IMR-90 (cell line): ENCODE data around the gene BCL6. TPM values are rescaled to one million over a fixed set of nuclear protein-coding genes. Genes with fewer than 3 reads are reported as not detected.

ENCODE experiments used
- ATAC-seq: fragments of 200-7000 bp; cut with Tn5 transposase; 2 replicates; pipeline ENCODE4 v1.9.1; 2020; ENCODE audit warnings: low read depth, mild to moderate bottlenecking, moderate library complexity
- BruUV-seq: library from RNA; stranded (reverse); fragments of 400-500 nt; replicated peaks from 2 replicates; lab custom pipeline; 2021; lab: Mats Ljungman, UMichigan
- CTCF ChIA-PET: fragments of 300-600 bp; formaldehyde crosslinking; extraction: SDS; loops from one replicate; lab custom pipeline; 2021; ENCODE audit warnings: antibody characterized with exemption; lab: Yijun Ruan, JAX
- POLR2A ChIA-PET: fragments of 300-600 bp; sonication (Branson Sonifier 250); formaldehyde crosslinking; loops from one replicate; lab custom pipeline; 2022; ENCODE audit warnings: antibody characterized with exemption; ENCODE audit not compliant: unreplicated experiment; lab: Charles Lee
- DNase-seq: peaks from one replicate; pipeline ENCODE4 v3.0.0; 2013
- H2AFZ ChIP-seq: replicated peaks from 2 replicates; pipeline ENCODE3; 2013; ENCODE audit warnings: low read length, mild to moderate bottlenecking; ENCODE audit not compliant: poor library complexity
- H2AK5ac ChIP-seq: 2 replicates; pipeline ENCODE4 v1.6.1; 2013; ENCODE audit warnings: low read depth, low read length, inconsistent platforms
- H2AK9ac ChIP-seq: replicated peaks from 2 replicates; pipeline ENCODE3; 2013; ENCODE audit warnings: mild to moderate bottlenecking, low read depth, low read length, moderate library complexity; ENCODE audit not compliant: poor library complexity
- H2BK120ac ChIP-seq: 2 replicates; pipeline ENCODE4 v1.6.1; 2013; ENCODE audit warnings: low read depth, low read length, inconsistent platforms
- H2BK15ac ChIP-seq: 3 replicates; pipeline ENCODE4 v1.6.1; 2013; ENCODE audit warnings: low read depth, low read length, inconsistent platforms
- H2BK20ac ChIP-seq: 2 replicates; pipeline ENCODE4 v1.6.1; 2013; ENCODE audit warnings: low read depth, mild to moderate bottlenecking, inconsistent platforms, low read length, moderate library complexity
- H2BK5ac ChIP-seq: 2 replicates; pipeline ENCODE4 v1.6.1; 2013; ENCODE audit warnings: mild to moderate bottlenecking, low read depth, low read length, inconsistent platforms; ENCODE audit not compliant: poor library complexity, severe bottlenecking
- H3K14ac ChIP-seq: replicated peaks from 2 replicates; pipeline ENCODE4 v1.6.1; 2013; ENCODE audit warnings: low read depth, low read length, inconsistent platforms
- H3K18ac ChIP-seq: 2 replicates; pipeline ENCODE4 v1.6.1; 2013; ENCODE audit warnings: low read depth, low read length, control low read depth
- H3K23ac ChIP-seq: 2 replicates; pipeline ENCODE4 v1.6.1; 2013; ENCODE audit warnings: low read depth, low read length, inconsistent platforms
- H3K27ac ChIP-seq: 2 replicates; pipeline ENCODE4 v1.5.1; 2013; ENCODE audit warnings: mild to moderate bottlenecking, control low read depth, low read length; ENCODE audit not compliant: insufficient read depth
- H3K27me3 ChIP-seq: 2 replicates; pipeline ENCODE4 v1.6.1; 2013; ENCODE audit warnings: low read length; ENCODE audit not compliant: control insufficient read depth, insufficient read depth
- H3K36me3 ChIP-seq: 2 replicates; pipeline ENCODE4 v1.6.1; 2013; ENCODE audit warnings: low read length, mixed read lengths; ENCODE audit not compliant: control insufficient read depth, insufficient read depth
- H3K4ac ChIP-seq: 2 replicates; pipeline ENCODE4 v1.6.1; 2013; ENCODE audit warnings: low read depth, low read length, inconsistent platforms
- H3K4me1 ChIP-seq: 2 replicates; pipeline ENCODE4 v1.6.1; 2013; ENCODE audit warnings: low read length, mixed read lengths; ENCODE audit not compliant: control insufficient read depth, insufficient read depth
- H3K4me2 ChIP-seq: 2 replicates; pipeline ENCODE4 v1.6.1; 2013; ENCODE audit warnings: low read depth, mild to moderate bottlenecking, control low read depth, low read length, moderate library complexity
- H3K4me3 ChIP-seq: 2 replicates; pipeline ENCODE4 v1.5.1; 2013; ENCODE audit warnings: low read depth, mild to moderate bottlenecking, control low read depth, low read length, moderate library complexity; ENCODE audit not compliant: insufficient read depth
- H3K56ac ChIP-seq: 2 replicates; pipeline ENCODE4 v1.6.1; 2013; ENCODE audit warnings: low read length, inconsistent platforms; ENCODE audit not compliant: insufficient read depth; ENCODE audit errors: extremely low read depth
- H3K79me1 ChIP-seq, 2 experiments: 2 replicates each; pipeline ENCODE4 v1.6.1; 2013; ENCODE audit warnings: low read length in 2 of 2, inconsistent platforms in 1 of 2, low read depth in 1 of 2
- H3K9ac ChIP-seq: 2 replicates; pipeline ENCODE4 v1.6.1; 2013; ENCODE audit warnings: low read depth, low read length, control low read depth
- H3K9me1 ChIP-seq: 2 replicates; pipeline ENCODE4 v1.6.1; 2013; ENCODE audit warnings: low read length, inconsistent platforms; ENCODE audit not compliant: insufficient read depth
- H3K9me3 ChIP-seq: 2 replicates; pipeline ENCODE4 v1.6.1; 2013; ENCODE audit warnings: low read length; ENCODE audit not compliant: control insufficient read depth, insufficient read depth
- H4K20me1 ChIP-seq: 2 replicates; pipeline ENCODE4 v1.6.1; 2013; ENCODE audit warnings: low read length, inconsistent platforms; ENCODE audit not compliant: insufficient read depth
- H4K5ac ChIP-seq: 2 replicates; pipeline ENCODE4 v1.6.1; 2013; ENCODE audit warnings: mild to moderate bottlenecking, low read depth, low read length, control low read depth
- H4K8ac ChIP-seq, 2 experiments: 2 replicates each; pipeline ENCODE4 v1.6.1; 2013; ENCODE audit warnings: low read depth in 2 of 2, low read length in 2 of 2, control low read depth in 1 of 2, inconsistent platforms in 1 of 2
- H4K91ac ChIP-seq: 2 replicates; pipeline ENCODE4 v1.6.1; 2013; ENCODE audit warnings: low read depth, low read length, inconsistent platforms; ENCODE audit not compliant: insufficient read depth
- BHLHE40 ChIP-seq: fragments of 150-350 bp; IDR thresholded peaks from 2 replicates; pipeline ENCODE4 v1.6.1; 2016; ENCODE audit warnings: mild to moderate bottlenecking, low read depth, low read length
- CEBPB ChIP-seq: IDR thresholded peaks from 2 replicates; pipeline ENCODE4 v1.6.1; 2012; ENCODE audit warnings: low read depth, low read length, improper control_type of control experiment
- CHD1 ChIP-seq: IDR thresholded peaks from 2 replicates; pipeline ENCODE4 v1.6.1; 2012; ENCODE audit warnings: low read depth, low read length, improper control_type of control experiment
- FOS ChIP-seq: fragments of 150-350 bp; IDR thresholded peaks from 2 replicates; pipeline ENCODE4 v1.6.1; 2016; ENCODE audit warnings: low read depth, low read length
- MAFK ChIP-seq: IDR thresholded peaks from 2 replicates; pipeline ENCODE4 v1.6.1; 2012; ENCODE audit warnings: low read depth, low read length, improper control_type of control experiment
- MAZ ChIP-seq: IDR thresholded peaks from 2 replicates; pipeline ENCODE4 v1.6.1; 2012; ENCODE audit warnings: low read depth, mild to moderate bottlenecking, low read length, improper control_type of control experiment, moderate library complexity, borderline replicate concordance
- MXI1 ChIP-seq: IDR thresholded peaks from 2 replicates; pipeline ENCODE4 v1.6.1; 2012; ENCODE audit warnings: low read depth, mild to moderate bottlenecking, low read length, moderate library complexity, borderline replicate concordance
- POLR2A ChIP-seq: IDR thresholded peaks from 2 replicates; pipeline ENCODE4 v1.6.1; 2012; ENCODE audit warnings: mild to moderate bottlenecking, low read depth, low read length
- RAD21 ChIP-seq: IDR thresholded peaks from 2 replicates; pipeline ENCODE4 v1.6.1; 2012; ENCODE audit warnings: low read length, improper control_type of control experiment
- RCOR1 ChIP-seq: IDR thresholded peaks from 2 replicates; pipeline ENCODE4 v1.6.1; 2012; ENCODE audit warnings: mild to moderate bottlenecking, low read length, improper control_type of control experiment; ENCODE audit not compliant: insufficient replicate concordance
- RFX5 ChIP-seq: IDR thresholded peaks from 2 replicates; pipeline ENCODE4 v1.8.0; 2012; ENCODE audit warnings: low read depth, mild to moderate bottlenecking, low read length, moderate library complexity
- SMC3 ChIP-seq: fragments of 150-350 bp; IDR thresholded peaks from 2 replicates; pipeline ENCODE4 v1.6.1; 2016; ENCODE audit warnings: low read depth, mild to moderate bottlenecking, antibody characterized with exemption, low read length, moderate library complexity
- WGBS, 2 experiments: methylation state at CpG; one replicate each; pipeline versions ENCODE4 v1.1.5 to v1.1.7; 2013; ENCODE audit warnings: missing lambda C conversion rate in 2 of 2; ENCODE audit not compliant: insufficient read length in 1 of 2; ENCODE audit errors: extremely low coverage in 2 of 2; 5-methylcytosine and 5-hydroxymethylcytosine counted together
- dilution Hi-C: fragments of 300-500 bp; cut with HindIII; formaldehyde crosslinking; loops from one replicate; pipeline ENCODE4 v1.14.3; 2018; ENCODE audit warnings: low sequenced_read_pairs; ENCODE audit not compliant: unreplicated experiment
- in situ Hi-C: fragments of 300-500 bp; cut with MboI; formaldehyde crosslinking; loops from 3 replicates; pipeline ENCODE4 v1.14.3; 2019; ENCODE audit warnings: low sequenced_read_pairs, inconsistent platforms, mixed read lengths
- intact Hi-C: fragments of 100-400 bp; cut with micrococcal nuclease; formaldehyde crosslinking; loops from 2 replicates; pipeline ENCODE4 v1.10.0; 2022
- polyA plus RNA-seq, 3 experiments: library from polyadenylated mRNA; depleted of rRNA; stranded (reverse); fragments of >200 nt; gene quantifications; 2 replicates each; pipeline ENCODE4 v1.2.3, GENCODE V29; 2012; ENCODE audit warnings: low replicate concordance in 1 of 3
- total RNA-seq: library from RNA; depleted of rRNA; stranded (reverse); fragments of >200 nt; gene quantifications from 2 replicates; pipeline ENCODE4 v1.2.3, GENCODE V29; 2012
- TF ChIP-seq, protein P1 (sequence below): fragments of 150-350 bp; IDR thresholded peaks from 2 replicates; pipeline ENCODE4 v1.6.1; 2017; ENCODE audit warnings: mild to moderate bottlenecking, antibody characterized with exemption, low read length, low read depth
- TF ChIP-seq, protein P2 (sequence below): conservative IDR thresholded peaks from 2 replicates; pipeline ENCODE4 v1.5.1; 2012; ENCODE audit warnings: mild to moderate bottlenecking, low read depth, low read length, improper control_type of control experiment

BCL6 gene
- total and polyA plus RNA-seq, 2 of the 4 experiments (the other 2 are of a cell fraction) = 19.7 to 22.6 TPM

DNA sequence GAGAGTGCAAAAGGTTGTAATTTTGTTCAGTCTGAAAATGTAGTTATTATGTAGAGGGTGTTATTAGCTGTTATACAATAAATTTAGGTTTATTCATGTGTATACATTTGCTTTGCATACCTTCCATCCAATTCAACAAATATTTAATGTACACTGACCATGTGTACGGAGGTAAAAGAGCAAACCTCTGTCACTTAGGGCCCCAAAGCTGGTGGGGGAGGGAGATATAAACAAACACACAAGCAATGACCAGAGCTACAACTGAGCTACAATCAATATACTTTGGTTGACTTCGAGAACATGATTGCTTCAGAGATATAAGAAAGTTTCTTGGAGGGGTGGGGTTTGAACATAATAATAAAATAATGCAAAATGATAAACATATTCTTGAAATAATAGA is 17.5 kb upstream of the BCL6 start:
- TF ChIP-seq MXI1 (no peak), MAFK (no peak), MAZ (no peak), RFX5 (no peak), CEBPB (no peak), RCOR1 (no peak), BHLHE40 (no peak), FOS (no peak), POLR2A (no peak), CHD1 (no peak), RAD21 (no peak), SMC3 (no peak)
- TF ChIP-seq, protein P1, sequence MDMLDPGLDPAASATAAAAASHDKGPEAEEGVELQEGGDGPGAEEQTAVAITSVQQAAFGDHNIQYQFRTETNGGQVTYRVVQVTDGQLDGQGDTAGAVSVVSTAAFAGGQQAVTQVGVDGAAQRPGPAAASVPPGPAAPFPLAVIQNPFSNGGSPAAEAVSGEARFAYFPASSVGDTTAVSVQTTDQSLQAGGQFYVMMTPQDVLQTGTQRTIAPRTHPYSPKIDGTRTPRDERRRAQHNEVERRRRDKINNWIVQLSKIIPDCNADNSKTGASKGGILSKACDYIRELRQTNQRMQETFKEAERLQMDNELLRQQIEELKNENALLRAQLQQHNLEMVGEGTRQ = no peak
- TF ChIP-seq, protein P2, sequence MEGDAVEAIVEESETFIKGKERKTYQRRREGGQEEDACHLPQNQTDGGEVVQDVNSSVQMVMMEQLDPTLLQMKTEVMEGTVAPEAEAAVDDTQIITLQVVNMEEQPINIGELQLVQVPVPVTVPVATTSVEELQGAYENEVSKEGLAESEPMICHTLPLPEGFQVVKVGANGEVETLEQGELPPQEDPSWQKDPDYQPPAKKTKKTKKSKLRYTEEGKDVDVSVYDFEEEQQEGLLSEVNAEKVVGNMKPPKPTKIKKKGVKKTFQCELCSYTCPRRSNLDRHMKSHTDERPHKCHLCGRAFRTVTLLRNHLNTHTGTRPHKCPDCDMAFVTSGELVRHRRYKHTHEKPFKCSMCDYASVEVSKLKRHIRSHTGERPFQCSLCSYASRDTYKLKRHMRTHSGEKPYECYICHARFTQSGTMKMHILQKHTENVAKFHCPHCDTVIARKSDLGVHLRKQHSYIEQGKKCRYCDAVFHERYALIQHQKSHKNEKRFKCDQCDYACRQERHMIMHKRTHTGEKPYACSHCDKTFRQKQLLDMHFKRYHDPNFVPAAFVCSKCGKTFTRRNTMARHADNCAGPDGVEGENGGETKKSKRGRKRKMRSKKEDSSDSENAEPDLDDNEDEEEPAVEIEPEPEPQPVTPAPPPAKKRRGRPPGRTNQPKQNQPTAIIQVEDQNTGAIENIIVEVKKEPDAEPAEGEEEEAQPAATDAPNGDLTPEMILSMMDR = no peak
- H3K56ac ChIP-seq = no peak overlapping the region
- H2BK20ac ChIP-seq = no peak overlapping the region
- H2AK9ac ChIP-seq = no peak overlapping the region
- dilution Hi-C loops = no loop called here
- H3K36me3 ChIP-seq = no peaks in the 10 kb centered on the region
- no peak overlapping the region for H3K4ac ChIP-seq
- no CpG with 5 or more reads among the region's 2 CpGs for WGBS, 2 experiments
- H2BK120ac ChIP-seq = no peak overlapping the region
- H3K18ac ChIP-seq = no peak overlapping the region
- peaks cover 11% of the 10 kb centered on the region for H3K4me1 ChIP-seq
- no peak overlapping the region for H3K9ac ChIP-seq
- no peak overlapping the region for H3K23ac ChIP-seq
- no peak overlapping the region for H3K4me3 ChIP-seq
- no peak overlapping the region for H4K8ac ChIP-seq
- no peak overlapping the region for H3K4me2 ChIP-seq
- intact Hi-C loops = no loop called here
- peaks cover 2% of the 10 kb centered on the region; the same call in 1 of the 2 replicates for H3K27me3 ChIP-seq
- no peaks in the 10 kb centered on the region for H3K9me3 ChIP-seq
- H2AK5ac ChIP-seq = no peak overlapping the region
- H4K5ac ChIP-seq = no peak overlapping the region
- H4K20me1 ChIP-seq = no peaks in the 10 kb centered on the region
- DNase-seq (no peak), ATAC-seq (no peak)
- CTCF ChIA-PET = interaction anchor here (1.2 kb wide), 1 partner anchor 15 kb away, joined by 3 read pairs; no protein-coding TSS in a partner anchor
- H2BK15ac ChIP-seq = no peak overlapping the region
- H4K91ac ChIP-seq = no peak overlapping the region
- POLR2A ChIA-PET = no interaction called here
- no peaks in the 10 kb centered on the region for H3K79me1 ChIP-seq
- no peak overlapping the region for H3K27ac ChIP-seq
- no peak overlapping the region for H2AFZ ChIP-seq
- no peak overlapping the region for H2BK5ac ChIP-seq
- no peak overlapping the region for H3K14ac ChIP-seq
- BruUV-seq = no TSS peak
- in situ Hi-C loops = no loop called here
- H3K9me1 ChIP-seq = peaks cover 5% of the 10 kb centered on the region; the same call in 1 of the 2 replicates
